NCI-H510A treated with DMSO at 0.1 percent for 48 hours (cell line): ENCODE measurements around the gene EIF4E1B.
A peak's percentile ranks its signal among the peaks of the same experiment; 100 is the strongest.
"Not testable (repeated sequence)": the region's sequence is repeated elsewhere in the genome, so short reads cannot be mapped to it uniquely, and the experiment has no call there.

Experiments
- DNase-seq: peaks from one replicate; lab custom pipeline; 2025; lab: John Stamatoyannopoulos, UW

EIF4E1B gene

DNA sequence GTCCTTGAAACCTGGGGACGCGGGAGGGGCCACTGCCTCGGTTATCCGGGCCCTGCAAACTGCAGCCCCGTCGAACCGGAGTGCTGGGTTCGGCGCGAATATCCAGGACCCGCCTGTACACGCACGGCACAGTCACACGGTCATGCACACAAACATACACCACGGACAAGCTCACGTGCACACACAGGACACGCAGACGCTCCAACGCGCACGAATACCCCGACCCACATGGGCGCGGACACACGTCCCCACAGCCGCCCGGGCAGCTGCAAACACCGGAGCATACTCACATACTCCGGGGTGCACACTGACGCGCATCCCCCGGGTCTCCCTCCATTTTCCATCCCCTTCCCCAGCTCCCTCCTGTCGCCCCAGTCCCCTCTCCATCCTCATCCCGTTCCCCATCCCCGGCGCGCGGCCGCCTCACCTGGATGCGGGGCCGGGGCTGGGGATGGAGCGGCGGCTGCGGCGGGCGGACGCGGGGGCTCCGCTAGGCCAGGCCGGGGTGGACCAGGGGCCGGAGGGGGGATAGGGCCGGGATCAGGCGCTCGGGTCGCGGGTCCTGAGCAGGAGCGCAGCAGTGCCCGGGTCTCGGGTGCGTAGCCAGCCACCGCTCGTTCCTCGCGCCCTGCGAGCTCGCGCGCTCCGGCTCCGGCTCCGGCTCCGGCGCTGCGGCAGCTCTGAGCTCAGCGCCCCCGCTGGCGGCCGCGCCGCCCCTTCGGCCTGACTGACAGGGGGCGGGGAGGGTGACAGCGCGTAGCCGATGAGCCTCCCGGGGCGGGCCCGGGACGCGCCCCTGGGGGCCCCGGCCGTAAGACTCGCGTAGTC lies at the start of gene EIF4E1B, which contains the start of gene SNCB:
Gene EIF4E1B (plus strand): TSS at position 823 of the 828 bp plus-strand sequence. CDS start 12,113 bp downstream, outside the sequence.
Gene SNCB (minus strand): TSS at position 682 of the 828 bp plus-strand sequence. CDS start 880 bp downstream, outside the sequence.
- DNase-seq = peak; percentile 46

DNA sequence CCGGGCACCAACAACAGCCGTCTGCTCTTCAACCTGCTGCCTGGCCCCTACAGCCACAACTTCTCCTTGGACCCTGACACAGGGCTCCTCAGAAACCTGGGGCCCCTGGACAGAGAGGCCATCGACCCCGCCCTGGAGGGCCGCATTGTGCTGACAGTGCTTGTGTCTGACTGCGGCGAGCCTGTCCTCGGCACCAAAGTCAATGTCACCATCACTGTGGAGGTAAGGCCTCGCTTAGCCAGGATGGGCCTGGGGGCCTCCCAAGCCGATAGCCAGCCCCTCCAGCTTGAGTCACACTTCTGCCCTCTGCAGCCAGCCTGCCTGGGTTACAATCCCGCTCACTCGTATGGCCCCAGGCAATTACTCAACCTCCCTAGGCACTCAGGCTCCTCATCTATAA lies 49.1 kb upstream of the EIF4E1B start:
- no peak for DNase-seq

DNA sequence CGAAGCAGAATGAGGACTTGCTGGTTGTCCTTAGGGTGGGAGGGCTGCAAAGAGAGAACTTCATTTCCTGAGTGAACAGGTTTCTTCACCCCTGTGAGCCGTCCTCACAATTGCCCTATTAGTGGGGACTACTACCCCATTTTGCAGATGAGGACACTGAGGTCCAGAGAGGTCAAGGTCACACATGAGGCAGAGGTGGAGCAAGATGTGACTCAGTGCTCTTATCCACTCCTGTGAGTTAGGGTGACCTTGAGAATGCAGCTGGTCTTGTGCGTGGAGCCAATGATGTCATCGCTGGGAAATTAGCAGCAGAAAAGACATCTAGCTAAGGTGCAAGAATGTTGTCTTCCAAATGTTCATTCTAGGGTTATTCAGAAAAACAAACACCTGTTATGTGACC lies 47.4 kb upstream of the EIF4E1B start:
- DNase-seq = no peak

DNA sequence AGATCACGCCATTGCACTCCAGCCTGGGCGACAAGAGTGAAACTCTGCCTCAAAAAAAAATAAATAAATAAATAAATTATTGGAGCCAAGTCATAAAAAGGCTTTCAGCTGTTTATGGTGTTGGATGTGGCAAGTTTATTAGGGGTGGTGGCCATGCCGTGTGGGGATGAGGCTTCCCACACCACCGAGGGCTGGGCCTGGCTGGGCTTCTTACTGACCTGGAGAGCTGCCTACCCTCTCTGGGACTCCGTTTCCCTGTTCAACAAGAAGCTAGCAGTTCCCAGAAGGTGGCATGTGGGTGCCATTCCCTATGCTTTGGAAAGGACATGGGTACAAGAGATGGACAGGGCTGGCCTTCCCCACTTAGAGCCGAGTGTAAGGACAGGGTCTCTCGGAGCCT lies 43.1 kb upstream of the EIF4E1B start:
- DNase-seq = no peak

DNA sequence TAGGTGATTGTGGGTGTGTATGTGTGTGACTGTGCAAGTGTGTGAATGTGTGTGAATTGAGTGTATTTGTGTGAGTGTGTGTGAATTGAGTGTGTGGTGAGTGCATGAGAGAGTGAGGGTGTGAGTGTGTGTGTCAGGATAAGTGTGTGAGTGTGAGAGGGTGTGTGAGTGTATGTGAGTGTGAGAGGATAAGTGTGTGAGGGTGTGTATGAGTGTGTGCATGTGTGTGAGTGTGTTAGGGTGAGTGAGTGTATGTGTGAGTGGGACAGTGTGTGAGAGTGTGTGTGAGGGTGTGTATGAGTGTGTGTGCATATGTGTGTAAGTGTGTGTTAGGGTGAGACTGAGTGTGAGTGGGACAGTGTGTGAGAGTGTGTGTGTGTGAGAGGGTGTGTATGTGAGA lies 42.2 kb upstream of the EIF4E1B start:
- no peak for DNase-seq

DNA sequence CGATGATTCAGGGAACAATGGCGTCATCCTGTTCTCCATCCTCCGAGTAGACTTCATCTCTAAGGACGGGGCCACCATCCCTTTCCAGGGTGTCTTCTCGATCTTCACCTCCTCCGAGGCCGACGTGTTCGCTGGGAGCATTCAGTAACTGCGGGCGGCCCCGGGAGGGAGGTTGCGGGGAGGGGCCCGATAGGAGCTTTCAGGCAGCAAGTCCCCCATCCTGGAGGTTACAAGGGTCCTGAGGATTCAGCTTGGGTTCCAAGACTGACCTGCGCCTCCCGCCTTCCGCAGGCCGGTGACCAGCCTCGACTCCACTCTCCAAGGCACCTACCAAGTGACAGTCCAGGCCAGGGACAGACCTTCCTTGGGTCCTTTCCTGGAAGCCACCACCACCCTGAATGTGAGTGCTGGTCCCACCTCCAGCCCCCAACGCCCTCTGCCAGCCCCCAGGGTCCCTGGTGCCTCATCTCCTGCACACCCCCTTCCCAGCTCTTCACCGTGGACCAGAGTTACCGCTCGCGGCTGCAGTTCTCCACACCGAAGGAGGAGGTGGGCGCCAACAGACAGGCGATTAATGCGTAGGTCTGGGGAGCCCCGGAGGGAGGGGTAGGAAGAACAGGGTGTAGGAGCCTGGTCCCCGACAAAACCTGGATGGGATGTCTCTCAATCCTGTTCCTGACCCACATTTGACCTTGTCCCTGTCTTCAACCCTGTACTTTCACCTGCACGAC lies 41.3 kb upstream of the EIF4E1B start:
- no peak for DNase-seq

GRCh38 chr5:176590035-176590717 lies 40.3 kb upstream of the EIF4E1B start:
- peak; percentile 69 for DNase-seq

DNA sequence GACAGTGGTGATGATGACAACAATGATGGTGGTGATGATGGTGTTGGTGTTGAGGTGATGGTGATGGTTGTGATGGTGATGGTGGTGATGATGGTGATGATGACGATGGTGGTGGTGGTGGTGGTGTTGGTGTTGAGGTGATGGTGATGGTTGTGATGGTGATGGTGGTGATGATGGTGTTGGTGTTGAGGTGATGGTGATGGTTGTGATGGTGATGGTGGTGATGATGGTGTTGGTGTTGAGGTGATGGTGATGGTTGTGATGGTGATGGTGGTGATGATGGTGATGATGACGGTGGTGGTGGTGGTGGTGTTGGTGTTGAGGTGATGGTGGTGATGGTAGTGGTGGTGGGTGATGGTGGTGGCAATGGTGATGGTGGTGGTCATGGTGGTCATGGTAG lies 38.8 kb upstream of the EIF4E1B start:
- not testable (repeated sequence) for DNase-seq

DNA sequence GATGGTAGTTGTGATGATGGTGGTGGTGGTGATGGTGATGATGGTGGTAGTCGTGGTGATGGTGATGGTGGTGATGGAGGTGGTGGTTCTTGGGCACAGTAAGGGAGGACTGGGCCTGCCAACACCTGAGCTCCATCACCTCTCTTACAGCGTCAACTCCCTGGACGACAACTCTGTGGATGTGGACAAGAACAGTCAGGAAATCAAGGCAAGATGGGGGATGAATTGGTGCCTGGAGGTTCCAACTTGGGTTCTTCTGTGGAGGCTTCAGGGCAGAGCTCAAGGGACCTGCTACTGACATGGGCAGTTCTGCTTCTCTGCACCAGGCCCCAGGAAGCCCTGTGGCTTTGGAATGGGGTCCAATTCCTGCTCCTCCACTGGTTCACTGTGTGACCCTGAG lies 37.9 kb upstream of the EIF4E1B start:
- no peak for DNase-seq

DNA sequence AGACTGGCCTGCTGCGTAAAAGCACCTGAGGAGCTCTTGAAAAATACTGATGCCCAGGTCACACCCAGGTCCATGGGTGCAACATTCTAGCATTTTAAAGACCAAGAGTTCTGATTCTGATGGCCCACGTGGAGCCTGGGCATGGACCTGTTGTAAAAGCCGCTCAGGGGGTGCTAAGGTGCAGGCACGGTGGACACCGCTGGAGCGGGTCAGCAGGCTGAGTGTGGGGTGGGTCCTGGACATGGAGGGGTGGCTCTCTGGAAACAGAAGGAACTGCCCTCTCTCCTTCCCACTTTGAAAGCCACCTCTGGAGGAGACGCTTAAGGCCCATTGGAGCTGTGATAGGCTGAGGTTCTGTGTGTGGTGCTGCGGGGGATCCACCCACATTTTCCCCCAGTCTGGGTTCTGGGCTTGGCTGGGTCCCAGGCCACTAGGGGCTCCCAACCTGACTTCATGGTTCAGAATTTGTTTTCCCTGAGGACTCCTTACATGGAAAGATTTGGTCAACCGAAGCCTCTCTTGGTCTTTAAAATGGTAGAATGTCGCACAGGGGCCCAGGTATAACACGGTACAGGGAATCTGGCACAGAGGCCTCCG lies 37.1 kb upstream of the EIF4E1B start:
- DNase-seq = no peak

DNA sequence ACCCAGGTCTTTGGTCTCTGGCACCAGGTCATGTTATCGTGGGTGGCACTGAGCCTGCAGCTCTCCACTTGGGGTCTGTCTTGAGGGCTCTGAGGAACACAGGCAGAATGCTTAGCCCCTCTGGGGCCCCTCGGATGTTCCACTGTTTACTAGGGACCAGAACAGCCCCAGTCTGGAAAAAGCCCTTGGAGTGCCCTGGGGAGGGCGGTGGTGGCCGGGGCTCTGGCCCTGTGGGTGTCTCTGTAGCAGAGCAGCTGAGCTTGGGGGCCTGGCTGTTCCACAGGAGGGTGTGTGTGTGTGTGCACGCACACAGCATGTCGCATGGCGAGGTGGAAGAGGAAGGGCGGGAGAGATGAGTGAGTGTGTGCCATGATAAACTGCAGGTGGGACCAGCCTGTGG lies 35.9 kb upstream of the EIF4E1B start:
- no peak for DNase-seq

- DNase-seq = no peak
Measured at GRCh38 chr5:176595386-176595943, 35.0 kb upstream of the EIF4E1B start.

GRCh38 chr5:176596069-176596644 lies 34.3 kb upstream of the EIF4E1B start:
- DNase-seq = no peak

- no peak for DNase-seq
Measured at GRCh38 chr5:176596689-176597416, 33.6 kb upstream of the EIF4E1B start.

- no peak for DNase-seq
Measured at GRCh38 chr5:176597417-176598389, 32.8 kb upstream of the EIF4E1B start.

- DNase-seq = not testable (repeated sequence)
Measured at GRCh38 chr5:176599749-176600430, 30.6 kb upstream of the EIF4E1B start.

DNA sequence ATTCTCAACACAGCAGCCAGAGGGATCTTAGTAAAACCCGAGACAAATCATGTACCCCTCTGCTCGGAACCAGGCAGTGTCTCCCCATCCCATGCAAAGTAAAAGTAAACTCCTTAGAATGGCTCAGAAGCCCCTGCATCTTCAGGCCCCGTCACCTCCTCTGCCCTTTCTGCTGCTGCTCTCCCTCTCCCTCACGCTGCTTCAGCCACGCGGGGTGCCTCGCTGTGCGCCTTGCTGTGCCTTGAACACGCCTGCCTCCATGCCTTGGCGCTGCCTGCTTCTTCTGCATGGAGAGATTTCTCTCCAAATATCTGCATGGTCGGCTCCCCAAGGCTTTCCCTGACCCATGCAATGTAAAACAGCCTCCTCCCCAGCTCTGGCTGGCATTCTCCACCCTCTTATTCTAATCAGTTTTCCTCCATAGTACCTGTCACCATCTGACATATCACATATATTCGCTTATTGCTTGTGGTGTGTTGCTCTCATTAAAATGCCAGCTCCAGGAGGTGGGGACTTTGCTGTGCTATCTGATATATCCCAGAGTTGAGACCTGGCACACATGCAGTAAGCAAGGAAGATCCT lies 28.5 kb upstream of the EIF4E1B start:
- no peak for DNase-seq

DNA sequence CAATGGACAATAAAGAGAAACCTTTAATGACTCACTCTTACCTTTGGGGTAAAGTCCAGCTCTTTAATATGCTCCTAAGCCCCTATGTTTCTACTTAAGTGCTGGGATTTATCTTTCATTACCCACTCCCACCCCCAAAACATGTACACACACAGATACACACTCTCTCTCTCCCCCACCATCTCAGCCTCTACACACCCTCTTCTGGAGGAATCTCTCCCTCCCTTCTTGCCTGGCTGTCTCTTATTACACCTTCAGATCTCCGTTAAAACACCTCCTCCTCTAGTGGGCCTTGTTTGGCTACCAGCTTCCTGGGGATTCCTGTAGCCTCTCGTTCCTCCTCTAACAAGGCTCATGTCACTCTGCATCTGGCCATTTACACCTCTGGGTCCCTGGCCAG lies 27.4 kb upstream of the EIF4E1B start:
- no peak for DNase-seq

- DNase-seq = no peak
Measured at GRCh38 chr5:176606032-176606431, 24.4 kb upstream of the EIF4E1B start.
